Measurements from ENCODE around the gene MCTP2.

The MCTP2 gene

GRCh38 chr15:94398001-94398400, 166.6 kb downstream of the MCTP2 start:
- DNase-seq (ENCODE audit: extremely low read depth, low read depth), result no peak
- no peak for TF ChIP-seq CTCF (IDR thresholded peaks at IDR 0.05; ENCODE audit: low read depth, low read length, missing control alignments)
- H3K4me3 ChIP-seq (replicated peaks; ENCODE audit: low read depth, low read length), result no peak overlapping the region

GRCh38 chr15:94400526-94401298, 169.4 kb downstream of the MCTP2 start:
- no peak for TF ChIP-seq CTCF (IDR thresholded peaks at IDR 0.05; ENCODE audit: low read depth, low read length, missing control alignments)
- no peak for DNase-seq (ENCODE audit: extremely low read depth, low read depth)
- H3K4me3 ChIP-seq (replicated peaks; ENCODE audit: low read depth, low read length), result no peak overlapping the region

DNA sequence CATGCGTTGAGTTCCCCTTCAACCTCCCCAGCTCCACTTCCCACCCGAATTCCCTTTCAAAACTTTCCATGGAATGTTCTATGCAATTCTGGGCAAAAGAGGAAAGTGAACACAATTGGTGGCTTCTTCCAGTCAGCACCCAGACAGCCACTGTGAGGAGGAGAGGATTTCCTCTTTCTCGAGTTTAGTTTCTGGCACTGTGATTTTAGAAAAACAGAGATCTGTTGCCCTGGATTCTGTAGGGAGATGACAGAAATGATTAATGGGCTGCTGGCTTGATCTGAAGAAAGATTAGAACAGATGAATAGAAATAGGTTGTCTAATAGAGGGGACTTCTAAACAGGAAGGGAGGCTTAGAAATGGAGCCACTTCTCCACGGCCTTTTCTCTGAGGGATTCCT, 172.0 kb downstream of the MCTP2 start:
- no peak overlapping the region for H3K4me3 ChIP-seq (replicated peaks; ENCODE audit: low read depth, low read length)
- no peak for DNase-seq (ENCODE audit: extremely low read depth, low read depth)
- TF ChIP-seq CTCF (IDR thresholded peaks at IDR 0.05; ENCODE audit: low read depth, low read length, missing control alignments), result no peak

GRCh38 chr15:94404733-94405283, 173.4 kb downstream of the MCTP2 start:
- H3K4me3 ChIP-seq (replicated peaks; ENCODE audit: low read depth, low read length), result no peak overlapping the region
- DNase-seq (ENCODE audit: extremely low read depth, low read depth), result no peak
- TF ChIP-seq CTCF (IDR thresholded peaks at IDR 0.05; ENCODE audit: low read depth, low read length, missing control alignments), result no peak

DNA sequence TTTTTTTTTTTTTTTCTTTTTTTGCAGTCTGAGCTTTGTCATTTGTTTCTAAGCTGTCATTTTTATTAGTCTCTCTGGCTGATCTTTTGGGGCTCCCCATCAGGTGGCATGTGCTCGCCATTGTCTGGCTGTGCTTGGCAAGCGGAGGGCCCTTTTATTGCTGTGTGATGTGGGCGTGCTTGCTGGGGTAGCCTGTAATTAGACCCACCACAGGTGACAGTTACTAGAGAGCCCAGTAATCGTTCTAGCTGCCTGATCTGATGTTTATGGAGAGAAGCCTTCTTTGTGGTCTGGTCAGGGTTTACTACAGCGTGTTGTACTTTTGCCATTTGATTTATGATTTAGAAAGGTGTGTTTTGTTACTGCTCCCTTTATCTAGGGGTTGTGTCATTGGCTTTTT, 179.9 kb downstream of the MCTP2 start:
- no peak overlapping the region for H3K4me3 ChIP-seq (replicated peaks; ENCODE audit: low read depth, low read length)
- no peak for TF ChIP-seq CTCF (IDR thresholded peaks at IDR 0.05; ENCODE audit: low read depth, low read length, missing control alignments)
- no peak for DNase-seq (ENCODE audit: extremely low read depth, low read depth)

- H3K4me3 ChIP-seq (replicated peaks; ENCODE audit: low read depth, low read length), result no peak overlapping the region
- no peak for DNase-seq (ENCODE audit: extremely low read depth, low read depth)
- TF ChIP-seq CTCF (IDR thresholded peaks at IDR 0.05; ENCODE audit: low read depth, low read length, missing control alignments), result no peak
Observed at GRCh38 chr15:94411846-94412245, 180.5 kb downstream of the MCTP2 start.

All from HFF-Myc (cell line).